HUES64 (cell line): ENCODE results near the gene MAP3K15.
"Not testable (repeated sequence)": the region's sequence is repeated elsewhere in the genome, so short reads cannot be mapped to it uniquely, and the experiment has no call there.

Source experiments
- H3K27ac ChIP-seq: 2 replicates; pipeline ENCODE4 v1.7.0; 2013; ENCODE audit warnings: low read depth, low read length, inconsistent platforms
- H3K27me3 ChIP-seq: 2 replicates; pipeline ENCODE4 v1.6.1; 2013; ENCODE audit warnings: mild to moderate bottlenecking, low read length; ENCODE audit not compliant: insufficient read depth
- H3K36me3 ChIP-seq: 2 replicates; pipeline ENCODE4 v1.6.1; 2013; ENCODE audit warnings: mild to moderate bottlenecking, low read length; ENCODE audit not compliant: insufficient read depth
- H3K4me1 ChIP-seq: 2 replicates; pipeline ENCODE4 v1.6.1; 2013; ENCODE audit warnings: mild to moderate bottlenecking, low read length, moderate library complexity; ENCODE audit not compliant: insufficient read depth
- H3K4me3 ChIP-seq: 2 replicates; pipeline ENCODE4 v1.5.1; 2013; ENCODE audit warnings: mild to moderate bottlenecking, low read length, moderate library complexity
- H3K9ac ChIP-seq: 2 replicates; pipeline ENCODE4 v1.6.1; 2013; ENCODE audit warnings: mild to moderate bottlenecking, low read depth, low read length
- H3K9me3 ChIP-seq: 2 replicates; pipeline ENCODE4 v1.6.1; 2013; ENCODE audit warnings: low read depth, low read length; ENCODE audit not compliant: insufficient read depth
- WGBS: fragments of 150-250, 120-280 bp; methylation state at CpG from one replicate; pipeline ENCODE4 v1.1.7; 2013; ENCODE audit warnings: missing lambda C conversion rate; 5-methylcytosine and 5-hydroxymethylcytosine counted together

MAP3K15 gene

GRCh38 chrX:19462879-19463278 is 52.4 kb downstream of the MAP3K15 start:
- no CpG with 5 or more reads among the region's 1 CpG for WGBS
- H3K4me1 ChIP-seq: no peaks in the 10 kb centered on the region
- no peaks in the 10 kb centered on the region for H3K9me3 ChIP-seq
- no peaks in the 10 kb centered on the region for H3K36me3 ChIP-seq
- no peak overlapping the region for H3K27ac ChIP-seq
- no peak overlapping the region for H3K4me3 ChIP-seq
- H3K27me3 ChIP-seq: no peaks in the 10 kb centered on the region
- no peak overlapping the region for H3K9ac ChIP-seq

- no peaks in the 10 kb centered on the region for H3K9me3 ChIP-seq
- no peaks in the 10 kb centered on the region for H3K4me1 ChIP-seq
- H3K4me3 ChIP-seq: no peak overlapping the region
- H3K27ac ChIP-seq: no peak overlapping the region
- no peaks in the 10 kb centered on the region for H3K27me3 ChIP-seq
- WGBS: no CpG with 5 or more reads among the region's 2 CpGs
- H3K9ac ChIP-seq: no peak overlapping the region
- H3K36me3 ChIP-seq: no peaks in the 10 kb centered on the region
Measured at GRCh38 chrX:19462231-19462630, 53.1 kb downstream of the MAP3K15 start.

DNA sequence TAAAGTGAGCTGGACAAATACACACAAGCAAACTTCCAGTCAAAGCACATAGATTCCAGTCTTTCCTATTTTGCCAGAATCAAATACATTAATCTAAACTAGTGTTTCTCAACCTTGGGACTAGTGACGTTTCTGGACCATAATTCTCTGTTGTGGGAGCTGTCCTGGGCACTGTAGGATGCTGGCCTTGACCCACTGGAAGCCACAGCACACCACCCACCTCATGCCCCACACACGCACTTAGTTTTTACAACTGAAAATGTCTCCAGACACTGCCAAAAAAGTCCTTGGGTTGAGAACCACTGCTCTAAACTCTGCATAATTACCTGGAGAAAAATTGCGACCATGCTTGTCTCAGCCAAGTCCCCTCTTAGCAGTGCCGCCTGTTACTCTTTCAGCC is 57.6 kb downstream of the MAP3K15 start:
- Histone ChIP-seq H3K9ac (no peak overlapping the region), H3K9me3 (no peaks in the 10 kb centered on the region), H3K27ac (no peak overlapping the region), H3K27me3 (no peaks in the 10 kb centered on the region), H3K36me3 (no peaks in the 10 kb centered on the region), H3K4me1 (no peaks in the 10 kb centered on the region), H3K4me3 (no peak overlapping the region)
- 92% methylated on average over 4 of the region's 4 CpGs for WGBS

DNA sequence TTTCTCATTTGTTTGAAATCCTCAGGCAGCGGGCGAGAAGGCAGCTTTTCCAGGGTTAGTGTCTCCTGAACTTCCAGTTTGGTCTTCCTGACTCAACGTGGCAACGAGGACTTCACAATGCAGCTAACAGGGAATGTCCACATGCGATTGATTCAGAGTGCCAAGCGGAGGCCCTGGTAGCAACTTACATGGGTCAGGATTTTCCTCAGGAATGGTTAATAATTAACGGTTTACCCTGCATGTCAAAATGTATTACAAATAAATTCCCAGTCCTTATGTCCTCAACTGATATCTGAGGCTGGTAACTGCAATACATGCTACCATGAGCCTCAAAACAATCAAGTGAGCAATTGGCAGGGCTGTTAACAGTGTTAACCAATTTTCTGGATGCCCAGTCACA is 67.2 kb downstream of the MAP3K15 start:
- no CpG with 5 or more reads among the region's 7 CpGs for WGBS
- H3K9ac ChIP-seq: no peak overlapping the region
- no peak overlapping the region for H3K4me3 ChIP-seq
- H3K36me3 ChIP-seq: no peaks in the 10 kb centered on the region
- no peaks in the 10 kb centered on the region for H3K27me3 ChIP-seq
- no peaks in the 10 kb centered on the region for H3K4me1 ChIP-seq
- H3K27ac ChIP-seq: no peak overlapping the region
- H3K9me3 ChIP-seq: no peaks in the 10 kb centered on the region

- Histone ChIP-seq H3K27me3 (no peaks in the 10 kb centered on the region), H3K27ac (no peak overlapping the region), H3K4me1 (no peaks in the 10 kb centered on the region), H3K4me3 (no peak overlapping the region), H3K9ac (no peak overlapping the region), H3K36me3 (no peaks in the 10 kb centered on the region), H3K9me3 (no peaks in the 10 kb centered on the region)
- WGBS: 96% methylated on average over 4 of the region's 4 CpGs
Measured at GRCh38 chrX:19446397-19446796, 68.9 kb downstream of the MAP3K15 start.

DNA sequence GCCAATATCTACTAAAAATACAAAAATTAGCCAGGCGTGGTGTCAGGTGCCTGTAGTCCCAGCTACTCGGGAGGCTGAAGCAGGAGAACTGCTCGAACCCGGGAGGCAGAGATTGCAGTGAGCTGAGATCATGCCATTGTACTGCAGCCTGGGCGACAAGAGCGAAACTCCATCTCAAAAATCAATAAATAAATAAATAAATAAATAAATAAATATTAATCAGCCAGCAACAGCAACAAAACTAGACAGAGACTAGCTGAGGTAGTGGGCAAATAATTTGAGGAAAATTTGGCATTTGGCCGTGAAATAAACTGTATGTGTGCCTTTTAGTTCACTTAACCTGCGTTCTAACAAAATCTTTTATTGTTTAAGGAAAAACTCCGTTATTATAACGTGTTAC is 69.5 kb downstream of the MAP3K15 start:
- not testable (repeated sequence) for H3K27me3 ChIP-seq, H3K4me1 ChIP-seq, H3K9me3 ChIP-seq, H3K4me3 ChIP-seq, H3K36me3 ChIP-seq, H3K9ac ChIP-seq, H3K27ac ChIP-seq
- 97% methylated on average over 8 of the region's 10 CpGs for WGBS

DNA sequence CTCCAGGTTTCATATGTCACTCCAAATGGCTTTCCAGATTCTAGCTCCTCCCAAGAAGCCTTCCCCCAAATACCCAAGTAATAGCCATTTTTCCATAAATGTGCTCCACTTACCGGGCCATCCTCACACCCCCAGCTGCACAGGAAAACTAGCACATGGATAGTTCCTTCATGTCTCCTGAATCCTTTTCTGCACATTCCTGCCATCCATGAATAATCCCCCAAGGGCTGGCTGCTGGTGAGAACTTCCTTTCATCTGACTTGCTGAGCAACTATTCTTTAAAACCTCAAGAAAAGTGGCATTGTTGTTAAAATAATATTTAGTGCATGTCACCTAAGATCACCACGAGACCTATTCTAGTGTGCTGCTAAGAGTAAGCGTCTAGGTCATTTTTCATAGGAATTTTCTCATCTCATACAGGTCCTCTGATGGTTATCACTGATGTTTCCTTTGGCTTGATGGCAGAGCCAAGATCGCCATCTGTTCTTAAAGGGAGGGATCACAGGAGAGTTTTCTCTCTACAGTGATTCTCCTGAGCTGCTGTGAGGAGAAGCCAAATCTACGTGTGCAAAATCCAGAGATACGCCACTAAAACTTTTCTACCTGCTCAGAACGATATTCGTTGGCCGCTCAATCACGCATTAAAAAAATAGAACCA is 71.3 kb downstream of the MAP3K15 start:
- 85% methylated on average over 10 of the region's 10 CpGs for WGBS
- Histone ChIP-seq H3K27ac (no peak overlapping the region), H3K27me3 (no peaks in the 10 kb centered on the region), H3K4me3 (no peak overlapping the region), H3K36me3 (no peaks in the 10 kb centered on the region), H3K9me3 (no peaks in the 10 kb centered on the region), H3K4me1 (no peaks in the 10 kb centered on the region), H3K9ac (no peak overlapping the region)

DNA sequence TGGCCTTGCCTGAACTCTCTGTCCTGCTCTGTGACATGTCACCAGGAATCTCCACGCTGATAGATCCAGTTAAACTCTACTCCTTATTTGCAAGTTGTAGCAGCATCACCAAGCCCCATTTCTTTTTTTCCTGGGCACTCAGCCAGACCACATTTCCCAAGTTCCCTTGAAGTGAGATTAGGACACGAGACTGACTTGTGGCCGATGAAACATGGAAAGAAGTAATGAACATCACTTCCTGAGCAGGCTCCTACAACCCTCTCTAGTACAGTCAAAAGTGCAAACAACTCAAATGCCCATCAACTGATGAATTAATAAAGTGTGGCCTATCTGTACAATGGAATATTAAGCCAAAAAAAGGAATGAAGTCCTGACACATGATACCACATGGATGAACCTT is 74.6 kb downstream of the MAP3K15 start:
- Histone ChIP-seq H3K4me1 (no peaks in the 10 kb centered on the region), H3K9ac (no peak overlapping the region), H3K4me3 (no peak overlapping the region), H3K27me3 (no peaks in the 10 kb centered on the region), H3K27ac (no peak overlapping the region), H3K36me3 (no peaks in the 10 kb centered on the region), H3K9me3 (no peaks in the 10 kb centered on the region)
- WGBS: 100% methylated on average over 3 of the region's 3 CpGs

- not testable (repeated sequence) for H3K4me1 ChIP-seq, H3K36me3 ChIP-seq, H3K9ac ChIP-seq, H3K4me3 ChIP-seq, H3K9me3 ChIP-seq, H3K27me3 ChIP-seq, H3K27ac ChIP-seq
- WGBS: 100% methylated on average over 3 of the region's 4 CpGs
Measured at GRCh38 chrX:19422661-19423060, 92.6 kb downstream of the MAP3K15 start.

- no peaks in the 10 kb centered on the region for H3K36me3 ChIP-seq
- 100% methylated on average over 1 of the region's 2 CpGs for WGBS
- no peaks in the 10 kb centered on the region for H3K4me1 ChIP-seq
- H3K27ac ChIP-seq: no peak overlapping the region
- H3K9ac ChIP-seq: no peak overlapping the region
- H3K27me3 ChIP-seq: no peaks in the 10 kb centered on the region
- no peaks in the 10 kb centered on the region for H3K9me3 ChIP-seq
- no peak overlapping the region for H3K4me3 ChIP-seq
Measured at GRCh38 chrX:19410259-19410658, 105.0 kb downstream of the MAP3K15 start.

DNA sequence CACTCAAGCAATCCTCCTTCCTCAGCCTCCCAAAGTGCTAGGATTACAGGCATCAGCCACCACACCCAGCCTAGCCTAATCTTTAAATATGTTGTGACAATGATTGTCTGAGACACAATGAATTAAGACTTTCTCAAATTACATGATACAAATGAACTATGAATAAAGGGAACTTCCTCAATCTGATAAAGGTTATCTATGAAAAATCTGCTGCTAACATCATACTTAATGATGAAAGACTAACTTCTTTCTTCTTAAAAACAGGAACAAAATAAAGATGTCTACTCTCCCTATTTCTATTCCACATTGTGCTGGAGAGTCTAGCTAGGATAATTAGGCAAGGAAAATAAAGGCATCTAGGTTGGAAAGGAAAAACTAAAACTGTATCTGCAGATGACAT is 111.6 kb downstream of the MAP3K15 start:
- Histone ChIP-seq H3K27me3 (no peaks in the 10 kb centered on the region), H3K9ac (no peak overlapping the region), H3K4me3 (no peak overlapping the region), H3K9me3 (no peaks in the 10 kb centered on the region), H3K36me3 (no peaks in the 10 kb centered on the region), H3K4me1 (no peaks in the 10 kb centered on the region), H3K27ac (no peak overlapping the region)

DNA sequence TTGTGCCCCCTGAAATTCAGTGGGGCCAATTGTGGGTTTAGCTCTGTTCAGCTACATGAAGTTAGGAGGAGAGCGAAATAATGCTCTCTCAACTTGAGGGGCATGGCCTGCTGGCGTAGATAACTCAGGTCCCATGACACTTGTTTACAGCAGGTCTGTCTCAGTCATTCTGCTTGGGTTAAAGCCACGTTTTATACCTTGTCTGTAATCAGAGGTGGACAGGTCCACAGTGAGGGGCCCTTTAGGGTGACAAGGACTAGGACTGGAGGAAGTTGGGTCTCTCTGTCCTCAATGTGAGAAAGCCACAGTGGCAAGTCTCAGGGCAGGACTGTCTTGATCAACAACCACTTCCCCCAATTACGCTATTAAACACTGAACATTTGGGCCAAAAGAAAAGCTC is 122.6 kb downstream of the MAP3K15 start:
- H3K4me3 ChIP-seq: no peak overlapping the region
- WGBS: 92% methylated on average over 4 of the region's 4 CpGs

More for the DNA sequence above, 122.6 kb downstream of the MAP3K15 start:
- H3K9me3 ChIP-seq: no peaks in the 10 kb centered on the region
- H3K4me1 ChIP-seq: no peaks in the 10 kb centered on the region
- H3K27ac ChIP-seq: no peak overlapping the region
- no peaks in the 10 kb centered on the region for H3K27me3 ChIP-seq
- no peaks in the 10 kb centered on the region for H3K36me3 ChIP-seq
- H3K9ac ChIP-seq: no peak overlapping the region
